Adrenal gland (tissue), 19 donors: ENCODE measurements around the gene CSPG4. TPM values are rescaled to one million over a fixed set of nuclear protein-coding genes. Genes with fewer than 3 reads are reported as not detected.
"Not testable (repeated sequence)": the region's sequence is repeated elsewhere in the genome, so short reads cannot be mapped to it uniquely, and the experiment has no call there.

ENCODE experiments used
- DNase-seq, 7 donors: peaks; one replicate each; pipeline ENCODE4 v3.0.0-alpha.2; 2019 to 2020
- H3K27ac ChIP-seq, 5 donors: fragments of 200-600 bp; sonication (generic) in 4 of 5; 1 replicate in 3 of 5; 2 replicates in 2 of 5; pipeline versions ENCODE4 v1.5.1 to v1.8.0; 2016 to 2020; ENCODE audit warnings: mild to moderate bottlenecking in 1 of 5
- H3K27me3 ChIP-seq: fragments of 200-600 bp; 2 replicates; pipeline ENCODE4 v1.8.0; 2021
- H3K36me3 ChIP-seq, 2 donors: fragments of 200-600 bp; replicated peaks in 1 of 2; 1 replicate in 1 of 2; 2 replicates in 1 of 2; pipeline versions ENCODE4 v1.5.1 to v1.8.0; 2018 to 2022
- H3K4me1 ChIP-seq, 2 donors: fragments of 200-600 bp; replicated peaks in 1 of 2; 1 replicate in 1 of 2; 2 replicates in 1 of 2; pipeline versions ENCODE4 v1.5.1 to v1.8.0; 2018 to 2021
- H3K4me3 ChIP-seq, 4 donors: fragments of 200-600 bp; sonication (generic) in 3 of 4; one replicate each; pipeline ENCODE4 v1.5.1; 2016 to 2018
- H3K9me3 ChIP-seq, 3 donors: fragments of 200-600 bp; sonication (generic) in 1 of 3; replicated peaks in 1 of 3; 1 replicate in 2 of 3; 2 replicates in 1 of 3; pipeline versions ENCODE4 v1.5.1 to v1.8.0; 2016 to 2021
- POLR2A ChIP-seq, 2 donors: fragments of 450-650 bp; IDR thresholded peaks; one replicate each; pipeline ENCODE4 v1.6.1; 2017; ENCODE audit warnings: antibody characterized with exemption in 2 of 2, mild to moderate bottlenecking in 2 of 2, moderate library complexity in 1 of 2
- WGBS, 4 donors: extraction: QIAGEN DNeasy Blood & Tissue Kit in 2 of 4; methylation state at CpG; one replicate each; pipeline versions ENCODE4 v1.1.5 to v1.1.7; 2013 to 2017; 5-methylcytosine and 5-hydroxymethylcytosine counted together
- intact Hi-C, 2 donors: fragments of 100-400 bp; cut with DNase I; formaldehyde crosslinking; loops; one replicate each; pipeline versions ENCODE4 v1.14.1 to v1.15.0; 2022 to 2023
- long read RNA-seq, 10 donors: library from polyadenylated mRNA in 3 of 10; unstranded in 2 of 10; stranded (forward) in 1 of 10; transcript quantifications; one replicate each; pipeline ENCODE4 v2.0.0 and lab custom pipeline, GENCODE V29; 2021 to 2026
- polyA plus RNA-seq, 3 donors: library from polyadenylated mRNA; stranded (reverse); fragments of 200-250 nt in 2 of 3; fragments of 350-450 nt in 1 of 3; fragmentation: Illumina TruSeq in 1 of 3; extraction: RNeasy Lipid Tissue Mini Kit (QIAGEN cat#74804) in 1 of 3; gene quantifications; one replicate each; pipeline ENCODE4 v1.2.3, GENCODE V29; 2013 to 2014
- total RNA-seq, 9 donors: library from RNA; depleted of rRNA in 4 of 9; stranded (reverse); fragments of >200 nt in 4 of 9; fragments of 120-200 nt in 1 of 9; fragmentation: NEBNext Ultra II Directional in 1 of 9; extraction: Animal tissue kit (Norgen Biotek cat#: 25700) in 1 of 9; gene quantifications; one replicate each; pipeline versions ENCODE4 v1.1.0 to v1.2.4, GENCODE V29; 2013 to 2023
- TF ChIP-seq, protein P1 (sequence below), 6 experiments: fragments of 450-650 bp in 4 of 6; fragments of 200-600 bp in 2 of 6; sonication (generic) in 1 of 6; IDR thresholded peaks; 1 replicate in 5 of 6; 2 replicates in 1 of 6; pipeline versions ENCODE4 v1.5.1 to v1.8.0; 2016 to 2021; ENCODE audit warnings: antibody characterized with exemption in 6 of 6, mild to moderate bottlenecking in 2 of 6, moderate library complexity in 1 of 6
- donor health status: healthy with polysubstance abuse.
- donor health status: Bipolar disorder and iron deficiency.
- donor health status: DM: yes; HTN: yes; CAD: no.
- donor health status: DM: no; HTN: no; CAD: no.
- donor health status: DM: no; HTN: no; CAD: no.
- donor health status: DM: yes; HTN: yes; CAD: no.

The CSPG4 gene, protein sequence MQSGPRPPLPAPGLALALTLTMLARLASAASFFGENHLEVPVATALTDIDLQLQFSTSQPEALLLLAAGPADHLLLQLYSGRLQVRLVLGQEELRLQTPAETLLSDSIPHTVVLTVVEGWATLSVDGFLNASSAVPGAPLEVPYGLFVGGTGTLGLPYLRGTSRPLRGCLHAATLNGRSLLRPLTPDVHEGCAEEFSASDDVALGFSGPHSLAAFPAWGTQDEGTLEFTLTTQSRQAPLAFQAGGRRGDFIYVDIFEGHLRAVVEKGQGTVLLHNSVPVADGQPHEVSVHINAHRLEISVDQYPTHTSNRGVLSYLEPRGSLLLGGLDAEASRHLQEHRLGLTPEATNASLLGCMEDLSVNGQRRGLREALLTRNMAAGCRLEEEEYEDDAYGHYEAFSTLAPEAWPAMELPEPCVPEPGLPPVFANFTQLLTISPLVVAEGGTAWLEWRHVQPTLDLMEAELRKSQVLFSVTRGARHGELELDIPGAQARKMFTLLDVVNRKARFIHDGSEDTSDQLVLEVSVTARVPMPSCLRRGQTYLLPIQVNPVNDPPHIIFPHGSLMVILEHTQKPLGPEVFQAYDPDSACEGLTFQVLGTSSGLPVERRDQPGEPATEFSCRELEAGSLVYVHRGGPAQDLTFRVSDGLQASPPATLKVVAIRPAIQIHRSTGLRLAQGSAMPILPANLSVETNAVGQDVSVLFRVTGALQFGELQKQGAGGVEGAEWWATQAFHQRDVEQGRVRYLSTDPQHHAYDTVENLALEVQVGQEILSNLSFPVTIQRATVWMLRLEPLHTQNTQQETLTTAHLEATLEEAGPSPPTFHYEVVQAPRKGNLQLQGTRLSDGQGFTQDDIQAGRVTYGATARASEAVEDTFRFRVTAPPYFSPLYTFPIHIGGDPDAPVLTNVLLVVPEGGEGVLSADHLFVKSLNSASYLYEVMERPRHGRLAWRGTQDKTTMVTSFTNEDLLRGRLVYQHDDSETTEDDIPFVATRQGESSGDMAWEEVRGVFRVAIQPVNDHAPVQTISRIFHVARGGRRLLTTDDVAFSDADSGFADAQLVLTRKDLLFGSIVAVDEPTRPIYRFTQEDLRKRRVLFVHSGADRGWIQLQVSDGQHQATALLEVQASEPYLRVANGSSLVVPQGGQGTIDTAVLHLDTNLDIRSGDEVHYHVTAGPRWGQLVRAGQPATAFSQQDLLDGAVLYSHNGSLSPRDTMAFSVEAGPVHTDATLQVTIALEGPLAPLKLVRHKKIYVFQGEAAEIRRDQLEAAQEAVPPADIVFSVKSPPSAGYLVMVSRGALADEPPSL (N-terminal part only)
- total RNA-seq: 1 to 10 TPM; 1.3 to 6.3 (median 2.7) TPM
- 1 to 10 TPM in 2 of 3 donors, under 1 TPM in 1; 0.55 to 6.6 (median 4.3) TPM for polyA plus RNA-seq
- long read RNA-seq, donor 1: 0 reads
- long read RNA-seq, donor 2: 0 reads
- long read RNA-seq, donor 3: 0 reads
- long read RNA-seq, donor 4, partial matches to known transcripts: 0 of 1 reads
- long read RNA-seq, donor 4, other reads (novel, unspliced or antisense): 1 of 1 reads
- long read RNA-seq, donor 5, partial matches to known transcripts: 1 of 2 reads
- long read RNA-seq, donor 5, other reads (novel, unspliced or antisense): 1 of 2 reads
- long read RNA-seq, donor 6: 0 reads
- long read RNA-seq, donor 7: 0 reads
- long read RNA-seq, donor 8: 0 reads
- long read RNA-seq, donor 9: 0 reads
- long read RNA-seq, donor 10: 0 reads

DNA sequence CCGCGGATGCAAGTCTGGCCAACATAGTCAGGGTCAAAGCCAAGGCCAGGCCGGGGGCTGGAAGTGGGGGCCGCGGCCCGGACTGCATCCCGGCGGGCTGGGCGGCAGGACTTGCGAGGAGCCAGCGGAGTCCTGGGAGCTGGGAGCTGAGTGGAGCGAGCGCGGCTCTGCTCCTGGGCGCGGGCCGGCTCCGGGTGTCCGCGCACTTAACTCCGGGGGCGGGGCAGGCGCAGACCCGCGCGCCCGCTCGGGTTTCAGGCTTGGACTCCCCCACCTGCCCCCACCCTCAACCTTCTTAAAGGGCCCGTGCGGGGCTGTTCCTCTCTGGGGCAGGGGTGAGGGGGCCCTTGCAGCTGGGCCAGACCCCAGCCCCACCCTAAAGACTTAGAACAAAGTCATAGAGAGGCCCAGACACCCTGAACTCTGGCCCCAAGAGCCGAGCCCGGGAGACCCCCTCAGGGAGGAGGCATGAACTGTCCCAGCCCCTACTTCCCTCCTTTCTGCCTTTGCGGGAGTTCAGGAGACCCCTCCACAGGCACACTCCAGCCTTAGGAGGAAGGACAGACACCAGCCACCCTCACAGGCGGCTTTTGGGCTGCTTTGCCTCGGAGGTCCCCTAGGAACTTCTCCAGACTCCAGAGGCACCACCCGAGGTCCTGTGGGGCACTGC, at the start of gene CSPG4:
Gene CSPG4, minus strand, starts transcription at position 181 of the 670 bp plus-strand sequence. Its CDS starts 93 bp downstream, at position 88.
- Histone ChIP-seq H3K36me3 (no peaks in the 10 kb centered on the region), H3K9me3 (no peaks in the 10 kb centered on the region), H3K27ac (peak within 1 kb of the TSS in 1 of 5 donors; percentile 31), H3K4me3 (peak within 1 kb of the TSS in 1 of 4 donors; percentile 36), H3K4me1 (peaks cover 6 to 12% of the 10 kb centered on the region in 2 donors), H3K27me3 (no peaks in the 10 kb centered on the region)
- peak in 3 of 7 donors; percentile 28 to 59 (median 31) for DNase-seq
- intact Hi-C loops: no loop called here
- TF ChIP-seq, protein P1, sequence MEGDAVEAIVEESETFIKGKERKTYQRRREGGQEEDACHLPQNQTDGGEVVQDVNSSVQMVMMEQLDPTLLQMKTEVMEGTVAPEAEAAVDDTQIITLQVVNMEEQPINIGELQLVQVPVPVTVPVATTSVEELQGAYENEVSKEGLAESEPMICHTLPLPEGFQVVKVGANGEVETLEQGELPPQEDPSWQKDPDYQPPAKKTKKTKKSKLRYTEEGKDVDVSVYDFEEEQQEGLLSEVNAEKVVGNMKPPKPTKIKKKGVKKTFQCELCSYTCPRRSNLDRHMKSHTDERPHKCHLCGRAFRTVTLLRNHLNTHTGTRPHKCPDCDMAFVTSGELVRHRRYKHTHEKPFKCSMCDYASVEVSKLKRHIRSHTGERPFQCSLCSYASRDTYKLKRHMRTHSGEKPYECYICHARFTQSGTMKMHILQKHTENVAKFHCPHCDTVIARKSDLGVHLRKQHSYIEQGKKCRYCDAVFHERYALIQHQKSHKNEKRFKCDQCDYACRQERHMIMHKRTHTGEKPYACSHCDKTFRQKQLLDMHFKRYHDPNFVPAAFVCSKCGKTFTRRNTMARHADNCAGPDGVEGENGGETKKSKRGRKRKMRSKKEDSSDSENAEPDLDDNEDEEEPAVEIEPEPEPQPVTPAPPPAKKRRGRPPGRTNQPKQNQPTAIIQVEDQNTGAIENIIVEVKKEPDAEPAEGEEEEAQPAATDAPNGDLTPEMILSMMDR (IDR thresholded peaks at IDR 0.05): no peak
- TF ChIP-seq POLR2A (IDR thresholded peaks at IDR 0.05): no peak
- 4 to 41% (median 7%) methylated on average over 5 to 36 of the region's 36 CpGs for WGBS, 4 donors

DNA sequence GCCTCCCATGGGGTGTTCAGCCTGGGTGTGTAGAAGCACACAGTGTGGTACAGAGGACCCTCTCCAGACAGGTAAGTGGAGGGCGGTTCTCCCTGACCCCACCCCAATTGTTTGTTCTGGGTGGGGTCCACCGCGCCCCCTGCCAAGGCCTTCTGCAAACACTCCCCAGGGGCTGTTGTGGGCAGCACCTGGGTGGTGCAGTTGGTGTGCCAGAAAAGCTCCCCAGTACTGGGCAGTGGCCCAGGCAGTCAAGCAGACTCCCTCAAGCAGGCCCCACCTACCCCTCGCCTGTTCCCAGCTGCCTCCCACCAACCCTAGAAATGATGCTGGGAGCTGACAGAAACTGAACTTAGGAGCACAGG, 49.7 kb upstream of the CSPG4 start:
- peaks cover 6 to 16% of the 10 kb centered on the region in 2 donors for H3K4me1 ChIP-seq
- intact Hi-C loops, H3K27ac ChIP-seq, H3K9me3 ChIP-seq, DNase-seq, H3K36me3 ChIP-seq, H3K27me3 ChIP-seq, H3K4me3 ChIP-seq: not testable (repeated sequence)
- WGBS, 4 donors: 84 to 100% (median 86%) methylated on average over 1 to 4 of the region's 4 CpGs; no CpG with 5 or more reads in 1 of the 4 donors

DNA sequence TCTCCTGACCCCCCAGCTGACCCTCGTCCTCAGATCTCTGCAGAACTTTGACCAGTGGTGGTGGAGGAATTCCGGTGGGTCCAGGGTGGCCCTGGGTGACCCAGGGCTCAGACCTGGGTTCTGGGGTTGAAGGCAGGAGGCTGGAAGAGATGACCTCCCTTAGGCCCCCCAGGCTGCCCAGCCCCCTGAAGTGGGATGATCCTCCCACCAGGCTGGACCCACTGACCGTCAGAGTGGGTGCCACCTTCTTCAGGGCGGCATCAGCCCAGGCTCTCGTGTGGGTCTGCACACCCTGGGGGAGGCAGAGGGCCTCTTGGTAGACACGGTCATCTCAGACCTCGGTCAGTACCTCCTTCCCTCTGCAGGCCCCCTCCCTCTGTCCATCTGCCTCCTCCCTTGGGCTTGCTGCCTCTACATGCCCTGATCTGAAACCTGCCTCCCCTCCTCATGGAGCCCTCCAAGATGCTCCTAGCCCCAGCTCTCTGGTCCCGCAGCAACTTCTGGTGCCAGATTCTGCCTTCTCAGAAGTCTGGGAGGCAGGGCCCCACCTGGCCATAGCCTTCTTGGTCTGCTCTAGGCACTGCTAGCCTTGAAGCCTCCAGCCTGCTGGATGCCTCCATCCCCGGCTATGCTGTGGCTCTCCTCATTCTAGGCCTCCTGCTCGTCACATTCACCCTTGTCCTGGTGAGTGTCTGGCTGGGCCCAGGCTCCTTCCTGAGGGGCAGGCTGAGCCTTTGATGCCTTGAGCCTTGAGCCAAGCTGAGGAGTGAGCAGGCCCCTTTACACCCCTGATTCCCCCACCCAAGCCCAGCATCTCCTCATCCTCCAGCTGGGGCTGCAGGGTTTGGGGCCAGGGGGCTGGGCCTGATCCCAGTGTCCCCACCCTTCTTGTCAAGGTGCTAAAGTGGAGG, 49.1 kb upstream of the CSPG4 start:
- no peak for DNase-seq
- Histone ChIP-seq H3K36me3 (no peaks in the 10 kb centered on the region), H3K9me3 (no peaks in the 10 kb centered on the region), H3K27me3 (no peaks in the 10 kb centered on the region), H3K27ac (no peak overlapping the region), H3K4me3 (no peak overlapping the region), H3K4me1 (peaks cover 6 to 16% of the 10 kb centered on the region in 2 donors)
- WGBS, 4 donors: 90 to 96% (median 93%) methylated on average over 6 to 10 of the region's 10 CpGs
- TF ChIP-seq, protein P1 (IDR thresholded peaks at IDR 0.05): no peak
- no peak for TF ChIP-seq POLR2A (IDR thresholded peaks at IDR 0.05)
- intact Hi-C loops: no loop called here
